GM12878 (cell line): ENCODE data around the gene DNAJC7. TPM values are rescaled to one million over a fixed set of nuclear protein-coding genes. Genes with fewer than 3 reads are reported as not detected.

Experiments
- ATF2 ChIP-seq: IDR thresholded peaks from 2 replicates; pipeline ENCODE4 v1.6.1; 2012; ENCODE audit warnings: low read length, inconsistent platforms
- ATF7 ChIP-seq: fragments of 450-650 bp; IDR thresholded peaks from 2 replicates; pipeline ENCODE4 v1.6.1; 2016; ENCODE audit warnings: low read depth, mild to moderate bottlenecking
- E2F4 ChIP-seq: IDR thresholded peaks from 2 replicates; pipeline ENCODE4 v1.6.1; 2012; ENCODE audit warnings: low read depth, low read length, improper control_type of control experiment
- FOXM1 ChIP-seq: IDR thresholded peaks from 2 replicates; pipeline ENCODE4 v1.6.1; 2012; ENCODE audit warnings: low read depth, mild to moderate bottlenecking, inconsistent platforms, low read length, moderate library complexity
- GATAD2B ChIP-seq: fragments of 450-650 bp; conservative IDR thresholded peaks from 2 replicates; pipeline ENCODE4 v1.6.1; 2017; ENCODE audit warnings: low read depth, mild to moderate bottlenecking, moderate library complexity
- HCFC1 ChIP-seq: fragments of 150-350 bp; IDR thresholded peaks from 2 replicates; pipeline ENCODE4 v1.6.1; 2014; ENCODE audit warnings: low read length
- MEF2B ChIP-seq: fragments of 450-650 bp; IDR thresholded peaks from 2 replicates; pipeline ENCODE4 v1.6.1; 2018; ENCODE audit warnings: mild to moderate bottlenecking, moderate library complexity; ENCODE audit not compliant: partially characterized antibody, poor library complexity, severe bottlenecking
- MTA2 ChIP-seq: fragments of 450-650 bp; IDR thresholded peaks from 2 replicates; pipeline ENCODE4 v1.6.1; 2016; ENCODE audit warnings: low read depth, mild to moderate bottlenecking, moderate library complexity
- POLR2A ChIP-seq: IDR thresholded peaks from 2 replicates; pipeline ENCODE4 v1.6.1; 2011; ENCODE audit warnings: low read depth, mild to moderate bottlenecking, low read length
- POLR2AphosphoS5 ChIP-seq: IDR thresholded peaks from 2 replicates; pipeline ENCODE4 v1.6.1; 2011; ENCODE audit warnings: mild to moderate bottlenecking, low read length, inconsistent platforms
- RAD51 ChIP-seq: fragments of 450-650 bp; IDR thresholded peaks from 2 replicates; pipeline ENCODE4 v1.6.1; 2016; ENCODE audit warnings: moderate library complexity, mild to moderate bottlenecking, inconsistent platforms
- RUNX3 ChIP-seq: IDR thresholded peaks from 2 replicates; pipeline ENCODE4 v1.6.1; 2012; ENCODE audit warnings: low read length, inconsistent platforms
- SMC3 ChIP-seq: IDR thresholded peaks from 2 replicates; pipeline ENCODE4 v1.6.1; 2011; ENCODE audit warnings: low read length, improper control_type of control experiment, borderline replicate concordance
- TBL1XR1 ChIP-seq: IDR thresholded peaks from 2 replicates; pipeline ENCODE4 v1.6.1; 2012; ENCODE audit warnings: low read depth, low read length, improper control_type of control experiment
- TCF12 ChIP-seq: IDR thresholded peaks from 2 replicates; pipeline ENCODE4 v1.6.1; 2011; ENCODE audit warnings: low read depth, mild to moderate bottlenecking, low read length
- ZZZ3 ChIP-seq: IDR thresholded peaks from 2 replicates; pipeline ENCODE4 v1.6.1; 2011; ENCODE audit warnings: low read depth; ENCODE audit not compliant: control insufficient read depth, insufficient read length
- polyA plus RNA-seq, 11 experiments: library from polyadenylated mRNA; depleted of rRNA in 4 of 11; unstranded in 6 of 11; stranded (reverse) in 5 of 11; fragments of >200 nt; fragmentation: Nextera tagmentation in 4 of 11; fragmentation: Illumina TruSeq in 1 of 11; extraction: Ambion mirVana in 4 of 11; extraction: Trizol in 1 of 11; gene quantifications; 1 replicate in 1 of 11; 2 replicates in 10 of 11; pipeline versions ENCODE4 v1.2.1 to v1.2.3, GENCODE V29; 2011 to 2016; ENCODE audit warnings: inconsistent platforms in 2 of 11, missing spikeins in 2 of 11, low read depth in 1 of 11
- total RNA-seq, 4 experiments: library from RNA; depleted of rRNA in 3 of 4; stranded (reverse); fragments of >200 nt in 3 of 4; fragmentation: Illumina TruSeq in 1 of 4; extraction: Trizol in 1 of 4; gene quantifications; 2 replicates each; pipeline versions ENCODE4 v1.2.1 to v1.2.3, GENCODE V29; 2013 to 2021

DNAJC7 gene
- total and polyA plus RNA-seq, 10 of the 15 experiments (the other 5 are each of a cell fraction or from before 2014, with no cell fraction given), result 60.1 to 173 (median 94.9) TPM

GRCh38 chr17:41972571-41973407 is 44.5 kb downstream of the DNAJC7 start (continued):
- TF ChIP-seq FOXM1, result no peak
- TF ChIP-seq RUNX3, result peak; percentile 61; the same call in 1 of the 2 replicates
- TF ChIP-seq ZZZ3, result no peak
- 0 out of 2 replicates have a peak, but pooled peaks have one; percentile 40 for TF ChIP-seq POLR2AphosphoS5
- no peak for TF ChIP-seq HCFC1
- 0 out of 2 replicates have a peak, but pooled peaks have one; percentile 7 for TF ChIP-seq SMC3
- no peak for TF ChIP-seq E2F4
- peak; percentile 51; the same call in 1 of the 2 replicates for TF ChIP-seq MTA2
- TF ChIP-seq TBL1XR1, result peak; percentile 42; the same call in 1 of the 2 replicates
- 0 out of 2 replicates have a peak, but pooled peaks have one; percentile 22 for TF ChIP-seq ATF7
- TF ChIP-seq MEF2B, result peak; percentile 95
- TF ChIP-seq GATAD2B, result peak; percentile 45; the same call in 1 of the 2 replicates
- peak; percentile 23; the same call in 1 of the 2 replicates for TF ChIP-seq ATF2
- TF ChIP-seq RAD51, result no peak
- peak; percentile 82 for TF ChIP-seq TCF12
- TF ChIP-seq POLR2A, result peak; percentile 49; the same call in 1 of the 2 replicates
